HG03039 (cell line): ENCODE data around the gene ZNF768.

Source experiments
- ATAC-seq: cut with Tn5 transposase; IDR thresholded peaks from one replicate; pipeline ENCODE4 v1.9.1; 2021; ENCODE audit warnings: mild to moderate bottlenecking, moderate library complexity; ENCODE audit not compliant: unreplicated experiment

The ZNF768 gene

DNA sequence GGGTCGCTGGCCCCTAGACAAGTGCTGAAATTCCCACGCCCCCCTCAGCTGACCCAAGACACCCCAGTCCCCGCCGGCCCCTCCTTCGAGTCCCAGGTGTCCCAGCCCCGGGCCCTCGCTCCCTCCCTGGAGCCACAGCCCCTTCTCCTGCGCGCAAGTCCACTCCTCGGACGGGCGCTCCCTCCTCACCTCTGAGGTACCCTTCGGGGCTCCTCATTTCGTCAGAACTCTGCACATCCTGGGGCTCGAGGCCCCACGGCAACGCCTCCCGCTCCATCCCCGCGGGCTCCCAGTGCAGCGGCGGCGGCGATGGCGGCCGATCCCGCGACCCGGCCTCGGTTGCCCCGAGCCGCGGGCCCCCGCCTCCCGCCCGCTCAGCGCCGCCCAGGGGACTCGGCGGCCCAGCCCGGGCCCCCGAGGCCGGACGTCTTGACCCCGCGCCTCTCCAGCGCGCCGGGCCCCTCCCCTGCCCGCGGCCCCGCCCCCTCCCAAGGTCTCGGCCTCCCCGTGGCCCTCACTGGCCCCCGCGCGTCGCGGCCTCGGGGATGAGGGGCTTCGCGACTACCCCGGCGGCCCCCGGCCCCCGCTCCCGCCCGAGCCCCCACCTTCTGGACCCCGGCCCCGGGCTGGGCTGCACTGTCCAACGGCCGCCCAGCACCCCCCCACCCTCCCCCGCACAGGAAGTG lies at the start of gene ZNF768:
ZNF768 (minus strand) TSS at position 430 of the 686 bp plus-strand sequence; CDS start at position 277, 153 bp downstream.
- ATAC-seq, result peak; percentile 10

DNA sequence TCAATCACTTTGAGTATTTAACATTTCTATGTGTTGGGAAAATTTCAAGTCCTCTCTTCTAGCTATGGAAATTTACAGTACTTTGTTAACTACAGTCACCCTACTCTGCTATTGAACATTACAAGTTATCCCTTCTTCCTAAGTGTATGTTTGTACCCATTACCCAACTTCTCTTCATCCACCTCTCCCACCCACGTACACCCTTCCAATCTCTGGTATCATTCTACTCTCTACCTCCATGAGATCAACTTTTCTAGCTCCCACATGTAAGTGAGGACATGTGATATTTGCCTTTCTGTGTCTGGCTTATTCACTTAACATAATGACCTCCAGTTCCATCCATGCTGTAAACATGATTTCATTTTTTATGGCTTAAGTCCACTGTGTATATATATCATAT lies 48.3 kb upstream of the ZNF768 start:
- ATAC-seq, result no peak

DNA sequence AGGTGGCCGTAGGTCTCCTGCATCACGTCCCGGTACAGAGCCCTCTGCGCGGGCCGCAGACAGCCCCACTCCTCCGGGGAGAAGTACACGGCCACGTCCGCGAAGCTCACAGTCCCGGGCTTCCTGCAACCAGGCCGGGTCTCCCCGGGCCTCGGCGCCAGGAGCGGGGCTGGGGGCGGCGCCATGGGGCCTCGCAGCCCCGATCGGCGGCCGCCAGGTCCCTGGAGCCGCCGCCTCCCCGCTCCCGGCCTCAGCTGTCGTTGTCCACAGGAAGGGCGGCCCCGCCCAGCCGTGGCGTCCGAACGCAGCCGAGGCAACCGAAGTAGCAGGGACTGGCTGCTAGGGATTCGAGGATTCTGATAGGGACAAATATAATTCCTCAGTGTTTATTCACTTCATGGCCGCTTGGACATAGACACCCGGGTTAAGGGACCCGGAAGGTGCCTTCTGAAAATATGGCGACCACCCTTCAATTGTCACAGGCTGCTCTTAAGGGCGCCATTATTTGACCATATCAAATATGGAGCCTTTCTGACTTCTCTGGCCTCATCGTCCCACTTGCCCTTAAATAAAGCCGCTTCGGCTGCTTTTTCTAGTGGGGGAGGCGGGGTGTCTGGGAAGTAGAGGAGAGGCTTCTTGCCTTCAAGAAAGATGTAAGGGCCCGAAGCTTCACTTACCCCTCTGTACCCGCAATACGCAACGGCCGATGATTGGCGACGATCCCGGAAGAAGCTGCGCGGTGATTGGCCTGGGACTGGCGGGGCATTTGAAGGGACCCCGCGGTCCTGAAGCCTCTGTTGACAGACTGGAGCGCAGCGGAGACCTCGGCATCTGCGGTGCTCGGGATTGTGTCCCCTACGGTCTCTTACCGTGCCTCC lies 45.3 kb upstream of the ZNF768 start, which contains the start of gene ZNF688:
ZNF688 (minus strand) TSS at position 270 of the 878 bp plus-strand sequence; CDS start at position 185, 85 bp downstream.
- ATAC-seq, result peak; percentile 49

DNA sequence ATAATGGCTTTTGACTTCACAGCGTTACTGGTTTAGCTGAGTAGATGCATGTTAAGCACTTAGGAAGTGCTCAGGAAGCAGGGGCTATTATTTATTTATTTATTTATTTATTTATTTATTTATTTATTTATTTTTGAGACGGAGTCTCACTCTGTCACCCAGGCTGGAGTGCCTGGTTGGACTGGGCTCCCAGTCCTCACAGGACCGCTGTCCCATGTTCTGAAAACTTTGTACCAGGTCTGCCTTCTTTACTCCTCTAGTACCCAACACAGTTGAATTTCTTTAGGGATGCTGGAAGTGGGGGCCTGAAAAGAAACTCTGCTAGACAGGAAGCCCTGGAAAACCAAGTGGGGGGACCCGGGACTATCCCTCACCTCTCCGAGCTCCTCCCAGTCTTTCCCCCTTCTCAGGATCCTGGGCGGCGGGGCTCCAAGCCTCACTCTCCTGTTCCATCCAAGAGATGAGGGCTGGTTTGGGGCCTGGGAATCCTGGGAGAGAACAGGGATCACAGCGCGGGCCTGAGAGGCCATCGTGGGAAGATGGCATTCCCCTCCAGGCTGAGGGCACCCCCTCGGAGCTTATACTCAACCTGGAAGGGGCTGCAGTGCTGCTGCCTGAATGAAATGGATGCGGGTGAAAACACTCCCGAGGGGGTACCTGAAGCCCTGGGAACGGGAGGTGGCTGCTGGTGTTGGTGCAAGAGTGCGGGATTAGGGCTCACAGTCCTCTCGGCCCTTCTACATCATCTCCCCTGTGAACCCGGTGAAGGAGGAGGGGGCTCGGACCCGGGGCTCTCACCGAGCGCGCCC lies 44.5 kb upstream of the ZNF768 start:
- ATAC-seq, result peak; percentile 3

DNA sequence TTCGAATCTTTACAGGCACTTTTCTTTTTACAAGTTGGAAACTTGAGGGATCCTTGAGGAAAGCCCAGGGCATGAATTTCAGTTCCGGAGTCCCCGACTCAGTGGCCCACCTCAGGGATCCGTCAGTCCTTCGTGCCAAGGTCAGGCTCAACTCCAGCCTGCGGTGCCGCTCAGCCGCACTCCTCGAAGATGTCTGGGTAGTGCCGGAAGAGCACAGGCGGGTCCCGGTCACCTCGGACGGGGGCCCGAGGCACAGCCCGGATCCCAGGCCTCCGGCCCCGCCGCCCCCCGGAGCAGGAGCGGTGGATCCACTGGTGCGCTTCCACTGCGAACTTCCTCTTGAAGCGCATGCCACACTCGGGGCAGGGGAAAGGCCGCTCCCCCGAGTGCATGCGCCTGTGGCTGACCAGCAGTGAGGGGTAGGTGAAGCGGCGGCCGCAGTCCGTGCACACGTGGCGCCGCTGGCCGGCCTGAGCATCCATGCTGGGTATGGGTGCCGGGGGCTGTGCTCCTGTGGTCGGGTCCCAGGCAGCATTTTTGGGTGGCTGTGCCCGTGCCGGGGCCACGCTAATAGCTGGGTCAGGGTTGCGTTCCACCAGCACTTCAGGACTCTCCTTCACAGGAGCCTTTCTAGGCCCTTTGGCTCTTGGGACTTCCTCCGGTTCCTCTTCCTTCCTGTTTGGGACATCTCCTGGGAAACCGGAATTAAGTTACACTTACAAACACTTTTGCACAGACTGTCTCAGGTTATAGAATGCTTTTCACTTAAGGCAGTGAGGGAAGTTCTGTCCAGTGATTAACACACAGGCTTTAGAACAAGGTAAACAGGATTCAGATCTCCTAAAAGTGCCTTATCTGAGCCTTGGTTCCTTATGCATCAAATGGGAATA lies 43.6 kb upstream of the ZNF768 start:
- no peak for ATAC-seq

DNA sequence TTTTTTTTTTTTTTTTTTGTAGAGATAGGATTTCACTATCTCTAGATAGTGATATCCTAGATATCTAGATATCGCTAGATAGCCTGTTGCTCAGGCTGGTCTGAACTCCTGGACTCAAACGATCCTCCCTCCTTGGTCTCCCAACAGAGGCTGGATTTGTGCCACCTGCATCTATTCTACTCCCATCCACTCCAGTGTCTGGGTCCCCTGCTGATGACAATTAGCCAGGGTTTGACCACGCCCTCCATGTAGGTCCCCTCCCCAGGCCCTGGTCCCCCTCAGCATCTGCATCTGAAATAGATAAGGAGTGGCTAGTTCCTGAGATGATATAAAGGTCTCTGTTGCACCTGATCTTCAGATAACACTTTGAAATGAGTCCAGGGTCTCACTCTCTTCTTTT lies 42.9 kb upstream of the ZNF768 start:
- ATAC-seq, result no peak

DNA sequence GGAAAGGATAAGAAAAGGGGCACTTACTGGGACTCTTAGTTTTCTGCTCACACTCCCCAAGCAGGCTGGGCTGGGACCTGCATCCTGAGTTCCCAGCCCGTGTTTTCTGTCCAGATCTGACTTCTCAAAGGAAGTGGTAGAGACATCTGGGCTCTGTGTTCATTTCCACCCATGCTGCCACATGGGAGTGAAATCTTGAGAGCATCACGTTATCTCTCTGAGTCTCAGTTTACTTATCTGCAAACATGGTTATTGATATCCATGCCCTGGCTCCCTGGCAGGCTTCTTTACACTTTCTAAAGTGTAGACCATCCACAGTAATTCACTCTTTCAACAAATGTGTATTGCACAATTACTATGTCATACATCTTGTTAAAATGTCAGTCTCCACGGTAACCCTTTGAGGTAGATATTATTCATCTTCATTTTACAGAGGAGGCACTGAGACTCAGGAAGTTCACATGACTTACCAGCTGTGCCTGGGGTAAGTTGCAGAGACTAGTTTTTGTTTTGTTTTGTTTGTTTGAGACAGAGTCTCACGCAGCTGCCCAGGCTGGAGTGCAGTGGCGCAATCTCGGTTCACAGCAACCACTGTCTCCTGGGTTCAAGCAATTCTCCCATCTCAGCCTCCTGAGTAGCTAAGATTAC lies 41.7 kb upstream of the ZNF768 start:
- ATAC-seq, result no peak

DNA sequence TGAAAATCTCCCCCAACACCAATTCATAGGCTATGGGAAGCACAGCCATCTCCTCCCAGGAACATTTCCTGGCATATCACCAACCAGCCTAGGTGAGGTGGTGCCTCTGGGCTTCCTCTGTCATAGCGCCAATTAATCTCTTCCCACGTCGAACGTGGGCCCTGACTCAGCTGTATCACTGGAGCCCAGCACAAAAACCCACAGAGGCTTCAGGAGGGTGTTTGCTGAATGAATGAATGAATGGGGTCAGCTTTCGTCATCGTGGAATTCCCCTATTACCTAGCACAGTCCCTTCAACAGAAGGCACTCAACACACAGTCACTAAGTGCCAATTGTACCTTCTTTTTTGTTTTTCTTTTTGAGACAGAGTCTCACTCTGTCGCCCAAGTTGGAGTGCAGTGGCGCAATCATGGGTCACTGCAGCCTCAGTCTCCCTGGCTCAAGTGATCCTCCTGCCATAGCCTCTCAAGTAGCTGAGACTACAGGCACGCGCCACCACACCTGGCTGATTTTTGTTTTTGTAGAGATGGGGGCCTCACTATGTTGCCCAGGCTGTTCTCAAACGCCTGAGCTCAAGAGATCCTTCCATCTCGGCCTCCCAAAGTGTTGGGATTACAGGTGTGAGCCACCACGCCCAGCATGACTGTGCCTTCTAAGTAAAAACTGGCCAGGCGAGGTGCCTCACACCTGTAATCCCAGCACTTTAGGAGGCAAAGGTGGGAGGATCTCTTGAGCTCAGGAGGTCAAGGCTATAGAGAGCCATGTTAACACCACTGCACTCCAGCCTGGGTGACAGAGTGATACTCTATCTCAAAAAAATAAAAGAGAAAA lies 41.0 kb upstream of the ZNF768 start:
- no peak for ATAC-seq

DNA sequence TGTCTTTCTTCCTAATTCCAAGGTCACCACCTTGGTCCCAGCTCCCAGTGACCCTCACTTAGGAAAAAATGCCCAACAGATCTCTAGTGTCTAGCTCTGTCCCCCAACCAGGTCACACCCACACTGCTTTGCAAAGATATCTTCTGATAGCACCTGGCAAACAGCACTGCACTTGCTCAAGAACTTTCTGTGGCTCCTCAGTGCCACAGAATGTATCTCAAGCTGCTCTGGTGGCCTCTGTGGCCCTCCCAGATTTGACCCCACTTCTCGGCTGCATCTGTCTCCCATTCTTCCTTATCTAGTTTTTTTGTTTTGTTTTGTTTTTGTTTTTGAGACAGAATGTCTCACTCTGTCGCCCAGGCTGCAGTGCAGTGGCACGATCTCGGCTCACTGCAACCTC lies 40.2 kb upstream of the ZNF768 start:
- ATAC-seq, result no peak

DNA sequence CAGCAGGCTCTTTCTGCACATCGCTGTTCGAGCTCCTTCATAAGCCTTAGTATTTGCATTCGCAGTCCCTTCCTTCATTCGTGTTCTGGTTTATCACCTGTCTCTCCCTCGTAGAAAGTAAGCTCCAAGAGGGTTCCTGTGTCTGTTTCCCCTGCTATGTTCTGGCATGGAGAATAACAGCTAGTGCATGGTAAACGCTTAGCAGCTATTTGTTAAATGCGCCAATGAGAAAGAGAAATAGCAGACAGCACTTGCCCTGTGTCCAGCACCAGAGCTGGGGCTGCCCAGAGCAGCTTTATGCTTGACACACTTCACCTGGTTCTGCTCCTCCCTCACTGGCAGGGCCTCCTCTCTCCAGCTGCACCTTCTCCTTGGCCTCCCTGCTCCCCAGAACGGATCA lies 39.6 kb upstream of the ZNF768 start:
- no peak for ATAC-seq

DNA sequence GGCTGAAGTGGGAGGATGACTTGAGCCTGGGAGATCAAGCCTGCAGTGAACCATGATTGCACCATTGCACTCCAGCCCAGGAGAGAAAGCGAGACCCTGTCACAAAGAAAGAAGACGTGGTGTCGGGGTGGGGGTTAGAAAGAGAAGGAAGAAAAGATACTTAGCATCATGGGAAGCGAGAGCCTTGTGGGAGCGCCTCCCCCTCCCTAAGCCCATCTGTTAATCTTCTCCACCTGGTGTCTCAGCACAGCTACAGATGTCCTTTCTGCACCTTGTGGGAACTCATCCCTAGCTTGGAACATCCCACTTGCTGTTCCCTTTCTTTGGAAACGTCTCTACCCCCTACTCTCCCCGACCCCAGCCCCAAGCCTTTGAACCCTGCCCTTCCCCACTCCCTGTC lies 39.2 kb upstream of the ZNF768 start:
- no peak for ATAC-seq

DNA sequence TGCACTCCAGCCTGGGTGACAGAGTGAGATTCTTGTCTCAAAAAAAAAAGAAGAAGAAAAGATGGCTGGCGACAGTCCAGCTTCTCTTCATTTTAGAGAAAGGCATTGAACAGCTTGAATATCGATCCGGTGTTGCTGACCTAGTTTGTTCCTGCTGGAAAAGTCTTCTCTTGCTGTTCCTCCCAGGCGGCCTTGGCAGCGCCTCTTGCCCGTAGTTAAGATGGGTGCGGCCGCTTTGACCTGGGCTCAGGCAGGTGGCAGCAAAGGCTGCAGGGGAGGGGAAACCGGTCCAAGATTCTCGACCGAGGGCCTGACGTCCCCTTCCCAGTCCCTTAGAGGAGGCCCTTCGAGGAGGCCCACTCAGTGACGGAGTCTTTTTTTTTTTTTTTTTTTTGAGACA lies 35.7 kb upstream of the ZNF768 start:
- no peak for ATAC-seq

DNA sequence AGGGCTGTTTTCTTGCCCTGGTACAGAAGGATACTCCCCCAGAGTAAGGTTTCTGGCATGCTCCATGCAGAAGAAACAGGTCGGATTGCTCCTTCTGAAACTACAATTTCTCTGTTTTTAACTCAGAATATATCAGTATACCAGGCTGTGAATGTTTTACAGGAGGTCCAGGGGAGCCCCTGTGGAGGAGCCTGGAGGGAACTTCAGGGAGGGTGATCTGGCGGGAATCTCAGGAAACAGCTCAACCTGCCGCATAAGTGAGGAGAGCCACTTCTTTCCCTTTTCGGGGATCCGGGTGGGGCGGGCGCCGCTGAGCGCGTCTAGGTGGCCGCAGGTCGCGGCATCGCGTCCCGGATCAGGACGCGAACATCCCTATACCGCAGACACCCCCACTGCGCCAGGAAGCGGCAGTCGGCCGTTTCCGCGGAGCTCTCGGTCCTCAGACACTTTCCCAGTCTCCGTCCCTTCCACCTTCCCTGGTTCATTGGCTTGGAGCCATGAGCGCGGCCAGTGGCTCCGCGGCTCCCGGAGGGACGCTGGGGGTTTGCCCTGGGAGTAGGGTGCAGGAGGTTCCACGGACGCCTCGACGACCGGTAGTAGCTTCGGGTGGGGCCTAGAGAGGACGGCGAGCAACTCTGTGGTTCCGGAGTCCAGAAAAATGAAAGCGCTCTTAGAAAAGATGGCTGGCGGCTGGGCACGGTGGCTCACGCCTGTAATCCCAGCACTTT lies 34.9 kb upstream of the ZNF768 start:
- no peak for ATAC-seq

DNA sequence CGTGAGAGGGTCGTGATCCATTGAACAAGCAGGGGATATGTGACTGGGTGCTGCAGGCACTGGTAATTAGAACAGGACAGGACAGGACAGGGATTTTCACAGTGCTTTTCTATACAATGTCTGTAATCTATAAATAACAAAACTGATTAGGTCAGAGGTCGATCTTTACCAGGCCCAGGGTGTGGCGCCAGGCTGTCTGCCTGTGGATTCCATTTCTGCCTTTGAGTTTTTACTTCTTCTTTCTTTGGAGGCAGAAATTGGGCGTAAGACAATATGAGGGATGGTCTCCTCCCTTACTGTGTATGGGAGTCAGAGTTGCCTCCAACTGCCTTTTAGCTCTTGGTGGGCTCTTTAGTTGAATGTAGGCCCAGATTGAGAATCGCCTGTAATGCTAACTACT lies 33.3 kb upstream of the ZNF768 start:
- no peak for ATAC-seq

DNA sequence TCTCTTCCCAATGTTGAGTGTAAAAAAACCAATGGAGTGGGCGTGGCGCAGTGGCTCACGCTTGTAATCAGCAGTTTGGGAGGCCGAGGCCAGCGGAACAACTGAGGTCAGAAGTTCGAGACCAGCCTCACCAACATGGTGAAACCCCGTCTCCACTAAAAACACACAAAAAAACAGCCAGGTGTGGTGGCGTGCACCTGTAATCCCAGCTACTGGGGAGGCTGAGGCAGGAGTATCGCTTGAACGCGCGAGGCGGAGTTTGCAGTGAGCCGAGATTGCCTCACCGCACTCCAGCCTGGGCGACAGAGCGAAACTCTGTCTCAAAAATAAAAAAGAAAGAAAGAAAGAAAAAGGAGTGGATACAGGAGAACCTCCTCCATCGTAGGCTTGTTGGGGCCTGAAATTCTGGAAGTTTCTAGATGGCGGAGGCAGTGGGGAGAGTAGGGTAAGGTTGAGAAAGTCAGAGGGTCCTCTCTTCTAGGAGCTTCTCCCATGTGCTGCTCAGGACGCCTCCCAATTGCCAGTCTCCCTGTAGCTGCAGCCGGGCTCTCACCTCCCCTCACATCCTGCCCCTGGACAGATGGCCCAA lies 32.5 kb upstream of the ZNF768 start:
- no peak for ATAC-seq

DNA sequence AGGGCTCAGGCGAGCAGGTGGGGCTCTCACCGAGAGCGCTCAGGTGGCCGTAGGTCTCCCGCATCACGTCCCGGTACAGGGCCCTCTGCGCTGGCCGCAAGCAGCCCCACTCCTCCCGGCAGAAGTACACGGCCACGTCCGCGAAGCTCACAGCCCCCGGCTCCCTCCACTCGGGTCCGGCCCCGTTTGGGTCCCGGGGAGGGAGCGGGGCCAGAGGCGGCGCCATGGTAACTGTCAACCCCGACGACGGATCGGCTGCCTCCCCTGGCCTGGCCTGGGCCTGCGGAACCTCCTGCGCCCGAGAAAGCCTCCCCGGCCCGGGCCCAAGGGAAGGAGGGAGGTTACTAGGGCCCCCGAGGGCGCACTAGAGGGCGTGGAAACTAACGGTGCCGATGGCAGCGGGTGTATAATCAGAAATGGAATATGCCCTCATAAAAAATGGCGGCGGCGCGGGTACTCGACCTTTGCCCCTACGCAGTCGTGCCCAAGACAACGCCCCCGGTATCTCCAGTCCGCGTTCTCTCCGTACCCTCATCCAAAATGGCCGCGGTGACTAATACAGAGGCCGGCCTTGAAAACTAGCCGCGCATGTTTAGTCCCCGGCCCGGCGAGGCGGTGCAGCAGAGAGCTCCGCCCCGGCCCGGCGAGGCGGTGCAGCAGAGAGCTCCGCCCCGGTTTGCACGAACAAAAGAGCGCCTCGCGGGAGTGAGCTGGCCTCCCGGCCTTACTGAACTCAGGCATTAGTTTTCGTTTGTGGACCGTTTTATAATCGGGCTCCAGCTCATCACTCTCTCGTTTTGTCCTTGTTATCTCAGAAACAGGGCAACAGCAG lies 31.8 kb upstream of the ZNF768 start, which contains the start of gene ZNF764:
ZNF764 (minus strand) TSS at position 418 of the 832 bp plus-strand sequence; CDS start at position 226, 192 bp downstream.
- ATAC-seq, result peak; percentile 81

DNA sequence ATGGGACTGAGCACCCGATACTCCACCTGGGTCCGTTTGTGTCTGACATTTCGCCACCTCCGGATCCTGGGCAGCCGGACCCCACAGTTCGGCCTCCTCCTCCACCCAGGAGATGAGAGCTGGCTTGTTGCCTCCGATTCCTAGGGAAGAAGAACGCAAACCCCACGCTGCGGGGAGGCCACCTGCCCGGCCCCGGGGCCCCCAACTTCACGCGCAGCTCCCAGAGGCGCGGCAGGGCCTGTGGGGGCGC lies 31.3 kb upstream of the ZNF768 start:
- peak; percentile 2 for ATAC-seq
